K562 (cell line): ENCODE measurements around the gene TXNRD2. TPM values are rescaled to one million over a fixed set of nuclear protein-coding genes. Genes with fewer than 3 reads are reported as not detected.

Experiments
- E2F1 ChIP-seq: sonication (generic); formaldehyde crosslinking; IDR thresholded peaks from 2 replicates; pipeline ENCODE4 v1.8.1; 2023; ENCODE audit warnings: mild to moderate bottlenecking, missing genetic modification reagents, moderate library complexity
- KLF1 ChIP-seq: fragments of 450-650 bp; IDR thresholded peaks from 2 replicates; pipeline ENCODE4 v1.6.1; 2016; ENCODE audit warnings: missing genetic modification characterization, missing compliant biosample characterization
- MAZ ChIP-seq, 2 experiments: fragments of 450-650 bp in 1 of 2; sonication (generic) in 1 of 2; formaldehyde crosslinking; IDR thresholded peaks in 1 of 2; conservative IDR thresholded peaks in 1 of 2; 2 replicates each; pipeline versions ENCODE4 v1.4.0 to v1.5.0; 2020; ENCODE audit warnings: mild to moderate bottlenecking in 1 of 2, missing genetic modification reagents in 1 of 2
- MEF2D ChIP-seq: conservative IDR thresholded peaks from 2 replicates; pipeline ENCODE4 v1.6.1; 2016; ENCODE audit warnings: low read depth, missing genetic modification characterization, missing compliant biosample characterization
- PHF8 ChIP-seq: fragments of 200-600 bp; sonication (generic); IDR thresholded peaks from 2 replicates; pipeline ENCODE4 v1.6.1; 2012; ENCODE audit warnings: mixed run types, mild to moderate bottlenecking, inconsistent platforms, low read length, moderate library complexity, borderline replicate concordance
- RFX5 ChIP-seq: IDR thresholded peaks from 2 replicates; pipeline ENCODE4 v1.6.1; 2011; ENCODE audit warnings: low read depth, mild to moderate bottlenecking, improper control_type of control experiment, low read length
- SIN3A ChIP-seq, 2 experiments: fragments of 150-350 bp in 1 of 2; IDR thresholded peaks; 2 replicates each; pipeline ENCODE4 v1.6.1; 2011 to 2016; ENCODE audit warnings: borderline replicate concordance in 2 of 2, low read depth in 2 of 2, low read length in 2 of 2, mild to moderate bottlenecking in 2 of 2, moderate library complexity in 2 of 2; ENCODE audit not compliant: control insufficient read depth in 1 of 2
- ZNF764 ChIP-seq: fragments of 250-450 bp; sonication (Bioruptor Pico); IDR thresholded peaks from 2 replicates; pipeline ENCODE4 v1.4.0; 2020; ENCODE audit warnings: low read depth, mild to moderate bottlenecking, moderate library complexity
- polyA plus RNA-seq, 8 experiments: library from polyadenylated mRNA; depleted of rRNA in 4 of 8; stranded (reverse) in 5 of 8; unstranded in 3 of 8; fragments of >200 nt; fragmentation: Nextera tagmentation in 2 of 8; fragmentation: Illumina TruSeq in 1 of 8; extraction: Ambion mirVana in 2 of 8; extraction: Trizol in 1 of 8; gene quantifications; 2 replicates each; pipeline versions ENCODE4 v1.2.1 to v1.2.3, GENCODE V29; 2011 to 2014; ENCODE audit warnings: inconsistent platforms in 1 of 8, missing spikeins in 1 of 8
- total RNA-seq, 7 experiments: library from RNA; depleted of rRNA in 6 of 7; stranded (reverse); fragments of >200 nt in 6 of 7; fragmentation: Illumina TruSeq in 2 of 7; extraction: Trizol in 2 of 7; gene quantifications; 2 replicates each; pipeline versions ENCODE4 v1.2.1 to v1.2.3, GENCODE V29; 2011 to 2021; ENCODE audit warnings: low replicate concordance in 1 of 7
- TF ChIP-seq, protein P1 (sequence below), 2 experiments: fragments of 150-350 bp in 1 of 2; IDR thresholded peaks; 2 replicates each; pipeline ENCODE4 v1.6.1; 2012 to 2016; ENCODE audit warnings: low read depth in 2 of 2, low read length in 2 of 2, mild to moderate bottlenecking in 1 of 2, moderate library complexity in 1 of 2
- TF ChIP-seq, protein P2 (sequence below), 2 experiments: IDR thresholded peaks; 2 replicates each; pipeline ENCODE4 v1.6.1; 2012; ENCODE audit warnings: improper control_type of control experiment in 2 of 2, low read depth in 2 of 2, low read length in 2 of 2, borderline replicate concordance in 1 of 2
- TF ChIP-seq, protein P3 (sequence below): fragments of 250-450 bp; sonication (Bioruptor Pico); IDR thresholded peaks from 2 replicates; pipeline ENCODE4 v1.4.0; 2020

TXNRD2 gene
- total and polyA plus RNA-seq, 9 of the 15 experiments (the other 6 are each of a cell fraction or from before 2014, with no cell fraction given) = 3.3 to 80.2 (median 49.4) TPM

DNA sequence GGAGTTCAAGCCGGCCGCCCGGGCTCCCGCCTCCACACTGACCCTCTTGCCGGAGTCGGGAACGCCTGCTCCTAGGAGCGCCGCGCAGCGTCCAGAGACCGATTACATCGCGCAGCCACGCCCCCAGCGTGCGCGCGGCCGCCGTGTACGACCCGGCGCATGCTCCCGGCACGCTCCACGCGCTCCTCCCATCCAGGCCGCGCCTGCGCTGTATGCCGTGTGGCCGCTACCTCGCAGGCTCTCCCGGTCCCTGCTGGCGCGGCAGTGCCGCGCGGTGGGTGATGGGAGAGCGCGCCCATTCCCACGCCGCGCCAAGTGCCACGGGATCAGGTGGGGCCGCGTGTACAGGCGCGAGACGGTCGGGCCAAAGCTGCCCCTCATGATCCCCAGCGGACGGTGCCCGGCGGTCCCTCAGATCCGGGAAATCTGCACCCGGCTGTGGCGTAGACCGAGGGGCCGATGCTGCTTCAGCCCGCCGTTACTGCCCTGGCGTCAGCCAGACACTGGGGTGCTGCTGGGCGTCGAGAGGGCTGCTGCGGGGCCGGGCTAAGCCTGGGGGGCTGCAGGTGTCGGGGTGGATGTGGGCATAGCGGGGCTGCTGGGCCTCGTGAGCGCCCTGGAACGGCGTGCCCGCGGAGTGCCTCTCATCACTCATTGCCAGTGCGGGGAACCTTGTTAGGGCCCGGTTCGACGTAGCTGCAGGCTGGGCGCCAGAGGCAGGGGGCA lies 86.7 kb downstream of the TXNRD2 start, which contains the start of the genes GNB1L and RTL10 (continued):
- TF ChIP-seq, protein P1, sequence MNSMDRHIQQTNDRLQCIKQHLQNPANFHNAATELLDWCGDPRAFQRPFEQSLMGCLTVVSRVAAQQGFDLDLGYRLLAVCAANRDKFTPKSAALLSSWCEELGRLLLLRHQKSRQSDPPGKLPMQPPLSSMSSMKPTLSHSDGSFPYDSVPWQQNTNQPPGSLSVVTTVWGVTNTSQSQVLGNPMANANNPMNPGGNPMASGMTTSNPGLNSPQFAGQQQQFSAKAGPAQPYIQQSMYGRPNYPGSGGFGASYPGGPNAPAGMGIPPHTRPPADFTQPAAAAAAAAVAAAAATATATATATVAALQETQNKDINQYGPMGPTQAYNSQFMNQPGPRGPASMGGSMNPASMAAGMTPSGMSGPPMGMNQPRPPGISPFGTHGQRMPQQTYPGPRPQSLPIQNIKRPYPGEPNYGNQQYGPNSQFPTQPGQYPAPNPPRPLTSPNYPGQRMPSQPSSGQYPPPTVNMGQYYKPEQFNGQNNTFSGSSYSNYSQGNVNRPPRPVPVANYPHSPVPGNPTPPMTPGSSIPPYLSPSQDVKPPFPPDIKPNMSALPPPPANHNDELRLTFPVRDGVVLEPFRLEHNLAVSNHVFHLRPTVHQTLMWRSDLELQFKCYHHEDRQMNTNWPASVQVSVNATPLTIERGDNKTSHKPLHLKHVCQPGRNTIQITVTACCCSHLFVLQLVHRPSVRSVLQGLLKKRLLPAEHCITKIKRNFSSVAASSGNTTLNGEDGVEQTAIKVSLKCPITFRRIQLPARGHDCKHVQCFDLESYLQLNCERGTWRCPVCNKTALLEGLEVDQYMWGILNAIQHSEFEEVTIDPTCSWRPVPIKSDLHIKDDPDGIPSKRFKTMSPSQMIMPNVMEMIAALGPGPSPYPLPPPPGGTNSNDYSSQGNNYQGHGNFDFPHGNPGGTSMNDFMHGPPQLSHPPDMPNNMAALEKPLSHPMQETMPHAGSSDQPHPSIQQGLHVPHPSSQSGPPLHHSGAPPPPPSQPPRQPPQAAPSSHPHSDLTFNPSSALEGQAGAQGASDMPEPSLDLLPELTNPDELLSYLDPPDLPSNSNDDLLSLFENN (IDR thresholded peaks at IDR 0.05; ENCODE audit: low read depth in 2 of 2, low read length in 2 of 2) = peak in 1 of 2 experiments; percentile 55; a peak in 1 of 4 replicates
- peak; percentile 84 for TF ChIP-seq PHF8
- peak; percentile 55; the same call in 1 of the 2 replicates for TF ChIP-seq KLF1 (tag)
- peak; percentile 70; the same call in 1 of the 2 replicates for TF ChIP-seq ZNF764
- peak; percentile 69 for TF ChIP-seq MEF2D (tag)
- peak in 1 of 2 experiments; percentile 84; a peak in 2 of 4 replicates for TF ChIP-seq MAZ (CRISPR knock-in tag; conservative IDR thresholded peaks at IDR 0.05 in 1 of 2, IDR thresholded peaks at IDR 0.05 in 1 of 2)
- TF ChIP-seq, protein P2, sequence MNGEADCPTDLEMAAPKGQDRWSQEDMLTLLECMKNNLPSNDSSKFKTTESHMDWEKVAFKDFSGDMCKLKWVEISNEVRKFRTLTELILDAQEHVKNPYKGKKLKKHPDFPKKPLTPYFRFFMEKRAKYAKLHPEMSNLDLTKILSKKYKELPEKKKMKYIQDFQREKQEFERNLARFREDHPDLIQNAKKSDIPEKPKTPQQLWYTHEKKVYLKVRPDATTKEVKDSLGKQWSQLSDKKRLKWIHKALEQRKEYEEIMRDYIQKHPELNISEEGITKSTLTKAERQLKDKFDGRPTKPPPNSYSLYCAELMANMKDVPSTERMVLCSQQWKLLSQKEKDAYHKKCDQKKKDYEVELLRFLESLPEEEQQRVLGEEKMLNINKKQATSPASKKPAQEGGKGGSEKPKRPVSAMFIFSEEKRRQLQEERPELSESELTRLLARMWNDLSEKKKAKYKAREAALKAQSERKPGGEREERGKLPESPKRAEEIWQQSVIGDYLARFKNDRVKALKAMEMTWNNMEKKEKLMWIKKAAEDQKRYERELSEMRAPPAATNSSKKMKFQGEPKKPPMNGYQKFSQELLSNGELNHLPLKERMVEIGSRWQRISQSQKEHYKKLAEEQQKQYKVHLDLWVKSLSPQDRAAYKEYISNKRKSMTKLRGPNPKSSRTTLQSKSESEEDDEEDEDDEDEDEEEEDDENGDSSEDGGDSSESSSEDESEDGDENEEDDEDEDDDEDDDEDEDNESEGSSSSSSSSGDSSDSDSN (IDR thresholded peaks at IDR 0.05; ENCODE audit: borderline replicate concordance in 1 of 2, low read depth in 2 of 2, low read length in 2 of 2) = peak; percentile 98 to 99; a peak in 3 of 4 replicates
- peak; percentile 95 for TF ChIP-seq E2F1 (CRISPR knock-in tag)
- TF ChIP-seq, protein P3, sequence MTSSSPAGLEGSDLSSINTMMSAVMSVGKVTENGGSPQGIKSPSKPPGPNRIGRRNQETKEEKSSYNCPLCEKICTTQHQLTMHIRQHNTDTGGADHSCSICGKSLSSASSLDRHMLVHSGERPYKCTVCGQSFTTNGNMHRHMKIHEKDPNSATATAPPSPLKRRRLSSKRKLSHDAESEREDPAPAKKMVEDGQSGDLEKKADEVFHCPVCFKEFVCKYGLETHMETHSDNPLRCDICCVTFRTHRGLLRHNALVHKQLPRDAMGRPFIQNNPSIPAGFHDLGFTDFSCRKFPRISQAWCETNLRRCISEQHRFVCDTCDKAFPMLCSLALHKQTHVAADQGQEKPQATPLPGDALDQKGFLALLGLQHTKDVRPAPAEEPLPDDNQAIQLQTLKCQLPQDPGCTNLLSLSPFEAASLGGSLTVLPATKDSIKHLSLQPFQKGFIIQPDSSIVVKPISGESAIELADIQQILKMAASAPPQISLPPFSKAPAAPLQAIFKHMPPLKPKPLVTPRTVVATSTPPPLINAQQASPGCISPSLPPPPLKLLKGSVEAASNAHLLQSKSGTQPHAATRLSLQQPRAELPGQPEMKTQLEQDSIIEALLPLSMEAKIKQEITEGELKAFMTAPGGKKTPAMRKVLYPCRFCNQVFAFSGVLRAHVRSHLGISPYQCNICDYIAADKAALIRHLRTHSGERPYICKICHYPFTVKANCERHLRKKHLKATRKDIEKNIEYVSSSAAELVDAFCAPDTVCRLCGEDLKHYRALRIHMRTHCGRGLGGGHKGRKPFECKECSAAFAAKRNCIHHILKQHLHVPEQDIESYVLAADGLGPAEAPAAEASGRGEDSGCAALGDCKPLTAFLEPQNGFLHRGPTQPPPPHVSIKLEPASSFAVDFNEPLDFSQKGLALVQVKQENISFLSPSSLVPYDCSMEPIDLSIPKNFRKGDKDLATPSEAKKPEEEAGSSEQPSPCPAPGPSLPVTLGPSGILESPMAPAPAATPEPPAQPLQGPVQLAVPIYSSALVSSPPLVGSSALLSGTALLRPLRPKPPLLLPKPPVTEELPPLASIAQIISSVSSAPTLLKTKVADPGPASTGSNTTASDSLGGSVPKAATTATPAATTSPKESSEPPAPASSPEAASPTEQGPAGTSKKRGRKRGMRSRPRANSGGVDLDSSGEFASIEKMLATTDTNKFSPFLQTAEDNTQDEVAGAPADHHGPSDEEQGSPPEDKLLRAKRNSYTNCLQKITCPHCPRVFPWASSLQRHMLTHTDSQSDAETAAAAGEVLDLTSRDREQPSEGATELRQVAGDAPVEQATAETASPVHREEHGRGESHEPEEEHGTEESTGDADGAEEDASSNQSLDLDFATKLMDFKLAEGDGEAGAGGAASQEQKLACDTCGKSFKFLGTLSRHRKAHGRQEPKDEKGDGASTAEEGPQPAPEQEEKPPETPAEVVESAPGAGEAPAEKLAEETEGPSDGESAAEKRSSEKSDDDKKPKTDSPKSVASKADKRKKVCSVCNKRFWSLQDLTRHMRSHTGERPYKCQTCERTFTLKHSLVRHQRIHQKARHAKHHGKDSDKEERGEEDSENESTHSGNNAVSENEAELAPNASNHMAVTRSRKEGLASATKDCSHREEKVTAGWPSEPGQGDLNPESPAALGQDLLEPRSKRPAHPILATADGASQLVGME (CRISPR knock-in tag) = peak; percentile 67; the same call in 1 of the 2 replicates
- TF ChIP-seq RFX5 = no peak
- 0 out of 4 replicates have a peak, but pooled peaks of 1 of the 2 experiments have one; percentile 80 for TF ChIP-seq SIN3A (IDR thresholded peaks at IDR 0.05; ENCODE audit: borderline replicate concordance in 2 of 2, control insufficient read depth in 1 of 2, low read depth in 2 of 2, low read length in 2 of 2)
